ENCODE data around the gene TGFBI.

TGFBI gene

GRCh38 chr5:135996611-135997010, 32.2 kb upstream of the TGFBI start:
- TF ChIP-seq GATA3 (IDR thresholded peaks at IDR 0.05; ENCODE audit: low read depth, low read length) (no peak), GATA2 (IDR thresholded peaks at IDR 0.05; ENCODE audit: low read depth, low read length) (no peak)

GRCh38 chr5:135997673-135998335, 31.0 kb upstream of the TGFBI start:
- no peak for TF ChIP-seq GATA2 (IDR thresholded peaks at IDR 0.05; ENCODE audit: low read depth, low read length)

GRCh38 chr5:135998889-135999288, 29.9 kb upstream of the TGFBI start:
- TF ChIP-seq GATA3 (IDR thresholded peaks at IDR 0.05; ENCODE audit: low read depth, low read length) (no peak), GATA2 (IDR thresholded peaks at IDR 0.05; ENCODE audit: low read depth, low read length) (no peak)

- no peak for TF ChIP-seq GATA3 (IDR thresholded peaks at IDR 0.05; ENCODE audit: low read depth, low read length)
- TF ChIP-seq GATA2 (IDR thresholded peaks at IDR 0.05; ENCODE audit: low read depth, low read length), result no peak
Measured at GRCh38 chr5:135999406-136000139, 29.2 kb upstream of the TGFBI start.

- TF ChIP-seq GATA2 (IDR thresholded peaks at IDR 0.05; ENCODE audit: low read depth, low read length) (no peak), GATA3 (IDR thresholded peaks at IDR 0.05; ENCODE audit: low read depth, low read length) (no peak)
Measured at GRCh38 chr5:136000147-136000546, 28.6 kb upstream of the TGFBI start.

- no peak for TF ChIP-seq GATA3 (IDR thresholded peaks at IDR 0.05; ENCODE audit: low read depth, low read length)
- no peak for TF ChIP-seq GATA2 (IDR thresholded peaks at IDR 0.05; ENCODE audit: low read depth, low read length)
Measured at GRCh38 chr5:136000932-136001331, 27.9 kb upstream of the TGFBI start.

- TF ChIP-seq GATA3 (IDR thresholded peaks at IDR 0.05; ENCODE audit: low read depth, low read length) (no peak), GATA2 (IDR thresholded peaks at IDR 0.05; ENCODE audit: low read depth, low read length) (no peak)
Measured at GRCh38 chr5:136001466-136001981, 27.3 kb upstream of the TGFBI start.

GRCh38 chr5:136004436-136004835, 24.4 kb upstream of the TGFBI start:
- no peak for TF ChIP-seq GATA3 (IDR thresholded peaks at IDR 0.05; ENCODE audit: low read depth, low read length)
- no peak for TF ChIP-seq GATA2 (IDR thresholded peaks at IDR 0.05; ENCODE audit: low read depth, low read length)

GRCh38 chr5:136005476-136005875, 23.3 kb upstream of the TGFBI start:
- TF ChIP-seq GATA3 (IDR thresholded peaks at IDR 0.05; ENCODE audit: low read depth, low read length), result no peak

- TF ChIP-seq GATA3 (IDR thresholded peaks at IDR 0.05; ENCODE audit: low read depth, low read length) (no peak), GATA2 (IDR thresholded peaks at IDR 0.05; ENCODE audit: low read depth, low read length) (no peak)
Measured at GRCh38 chr5:136006164-136006563, 22.6 kb upstream of the TGFBI start.

GRCh38 chr5:136006761-136007251, 22.0 kb upstream of the TGFBI start:
- TF ChIP-seq GATA2 (IDR thresholded peaks at IDR 0.05; ENCODE audit: low read depth, low read length), result no peak
- no peak for TF ChIP-seq GATA3 (IDR thresholded peaks at IDR 0.05; ENCODE audit: low read depth, low read length)

- TF ChIP-seq GATA3 (IDR thresholded peaks at IDR 0.05; ENCODE audit: low read depth, low read length) (no peak), GATA2 (IDR thresholded peaks at IDR 0.05; ENCODE audit: low read depth, low read length) (no peak)
Measured at GRCh38 chr5:136007271-136007670, 21.5 kb upstream of the TGFBI start.

- TF ChIP-seq GATA3 (IDR thresholded peaks at IDR 0.05; ENCODE audit: low read depth, low read length) (no peak), GATA2 (IDR thresholded peaks at IDR 0.05; ENCODE audit: low read depth, low read length) (no peak)
Measured at GRCh38 chr5:136011414-136012001, 17.3 kb upstream of the TGFBI start.

GRCh38 chr5:136012041-136012804, 16.6 kb upstream of the TGFBI start:
- TF ChIP-seq GATA2 (IDR thresholded peaks at IDR 0.05; ENCODE audit: low read depth, low read length) (no peak), GATA3 (IDR thresholded peaks at IDR 0.05; ENCODE audit: low read depth, low read length) (no peak)

Measured in SH-SY5Y (cell line).